Measurements from ENCODE around the gene GARNL3.

Gene GARNL3

DNA sequence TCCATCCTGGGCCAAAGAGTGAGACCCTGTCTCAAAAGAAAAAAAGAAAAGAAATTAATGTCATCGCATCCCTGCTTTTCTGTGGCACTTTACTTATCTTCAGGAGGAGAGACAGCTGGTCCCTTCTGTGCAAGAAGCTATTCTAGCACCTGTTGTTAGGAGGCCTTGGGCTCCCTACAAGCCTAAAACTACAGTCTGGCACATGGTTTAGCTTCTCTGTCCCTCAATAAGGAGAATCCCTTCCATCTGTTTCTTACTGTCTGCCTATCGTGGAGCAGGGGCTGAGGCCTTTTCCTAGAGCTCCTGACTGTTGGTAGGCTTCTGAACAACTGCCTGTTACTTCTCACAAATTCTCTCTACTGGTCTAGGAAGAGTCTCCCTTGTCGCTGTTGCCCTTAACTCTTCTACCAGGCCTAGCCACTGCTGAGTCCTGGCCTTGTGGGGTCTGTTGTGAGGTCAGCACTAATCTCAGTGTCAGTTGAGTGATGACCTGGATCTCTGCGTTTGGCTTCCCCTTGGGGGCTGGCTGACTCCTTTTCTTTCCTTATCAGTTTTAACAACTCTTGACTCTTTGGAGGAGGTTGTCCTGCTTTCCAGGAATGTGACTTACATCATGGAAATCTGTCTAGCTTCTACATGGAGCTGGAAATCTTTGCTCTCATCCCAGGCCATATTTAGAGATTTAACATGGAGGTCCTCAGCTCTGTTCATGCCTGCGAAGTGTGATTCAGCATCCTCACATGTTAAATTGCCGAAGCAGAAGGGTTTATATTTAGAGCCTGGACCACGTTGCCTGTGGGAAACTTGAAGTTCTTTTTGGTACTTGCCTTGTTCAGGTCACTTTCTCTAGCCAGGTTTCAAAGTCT lies 5.7 kb upstream of the GARNL3 start:
- Histone ChIP-seq H3K27ac (ENCODE audit: extremely low read depth, low read depth, low read length) (no peak overlapping the region), H3K9me3 (ENCODE audit: control insufficient read depth, insufficient read depth, low read depth, low read length) (no peaks in the 10 kb centered on the region), H3K36me3 (ENCODE audit: control insufficient read depth in 2 of 2, insufficient read depth in 1 of 2, low read length in 2 of 2) (no peaks in the 10 kb centered on the region), H3K4me3 (ENCODE audit: low read depth, low read length) (no peak overlapping the region), H3K4me1 (ENCODE audit: control insufficient read depth, insufficient read depth, low read length) (no peaks in the 10 kb centered on the region)
- TF ChIP-seq, protein P1, sequence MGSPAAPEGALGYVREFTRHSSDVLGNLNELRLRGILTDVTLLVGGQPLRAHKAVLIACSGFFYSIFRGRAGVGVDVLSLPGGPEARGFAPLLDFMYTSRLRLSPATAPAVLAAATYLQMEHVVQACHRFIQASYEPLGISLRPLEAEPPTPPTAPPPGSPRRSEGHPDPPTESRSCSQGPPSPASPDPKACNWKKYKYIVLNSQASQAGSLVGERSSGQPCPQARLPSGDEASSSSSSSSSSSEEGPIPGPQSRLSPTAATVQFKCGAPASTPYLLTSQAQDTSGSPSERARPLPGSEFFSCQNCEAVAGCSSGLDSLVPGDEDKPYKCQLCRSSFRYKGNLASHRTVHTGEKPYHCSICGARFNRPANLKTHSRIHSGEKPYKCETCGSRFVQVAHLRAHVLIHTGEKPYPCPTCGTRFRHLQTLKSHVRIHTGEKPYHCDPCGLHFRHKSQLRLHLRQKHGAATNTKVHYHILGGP (tag by site-specific recombination; IDR thresholded peaks at IDR 0.05): 0 out of 2 replicates have a peak, but pooled peaks have one; percentile 37
- TF ChIP-seq, protein P2, sequence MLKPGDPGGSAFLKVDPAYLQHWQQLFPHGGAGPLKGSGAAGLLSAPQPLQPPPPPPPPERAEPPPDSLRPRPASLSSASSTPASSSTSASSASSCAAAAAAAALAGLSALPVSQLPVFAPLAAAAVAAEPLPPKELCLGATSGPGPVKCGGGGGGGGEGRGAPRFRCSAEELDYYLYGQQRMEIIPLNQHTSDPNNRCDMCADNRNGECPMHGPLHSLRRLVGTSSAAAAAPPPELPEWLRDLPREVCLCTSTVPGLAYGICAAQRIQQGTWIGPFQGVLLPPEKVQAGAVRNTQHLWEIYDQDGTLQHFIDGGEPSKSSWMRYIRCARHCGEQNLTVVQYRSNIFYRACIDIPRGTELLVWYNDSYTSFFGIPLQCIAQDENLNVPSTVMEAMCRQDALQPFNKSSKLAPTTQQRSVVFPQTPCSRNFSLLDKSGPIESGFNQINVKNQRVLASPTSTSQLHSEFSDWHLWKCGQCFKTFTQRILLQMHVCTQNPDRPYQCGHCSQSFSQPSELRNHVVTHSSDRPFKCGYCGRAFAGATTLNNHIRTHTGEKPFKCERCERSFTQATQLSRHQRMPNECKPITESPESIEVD (tag by site-specific recombination; IDR thresholded peaks at IDR 0.05): no peak
- ChIA-PET POLR2A (no interaction called here), CTCF (interaction anchor here (0.6 to 1.1 kb wide), 2 partner anchors 34 to 611 kb away, joined by 4 read pairs; no protein-coding TSS in a partner anchor)

DNA sequence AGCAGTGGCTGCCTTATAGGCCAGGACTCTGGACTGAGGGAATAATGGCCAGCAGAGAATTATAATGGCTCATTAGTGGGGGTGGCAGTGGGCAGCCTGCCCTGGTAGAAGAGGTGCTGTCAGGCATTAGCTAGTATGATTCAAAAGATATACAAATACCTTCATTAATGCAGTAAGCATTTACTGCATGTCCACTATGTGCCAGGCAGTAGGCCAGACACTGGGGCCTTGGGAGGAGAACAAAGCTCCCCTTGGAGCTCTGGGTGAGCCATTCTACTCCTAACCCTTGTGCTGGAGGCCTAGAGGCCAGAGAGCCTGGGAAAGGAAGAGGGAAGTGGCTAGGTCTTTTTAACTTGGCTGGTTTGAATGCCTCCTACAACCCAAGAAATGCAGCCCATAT lies 2.0 kb upstream of the GARNL3 start:
- H3K4me3 ChIP-seq (ENCODE audit: low read depth, low read length): no peak overlapping the region
- H3K4me1 ChIP-seq (ENCODE audit: control insufficient read depth, insufficient read depth, low read length): no peaks in the 10 kb centered on the region
- ChIA-PET POLR2A (no interaction called here), CTCF (interaction anchor here (1.0 to 1.2 kb wide), 2 partner anchors 11 to 193 kb away, joined by 3 read pairs; no protein-coding TSS in a partner anchor)
- H3K36me3 ChIP-seq (ENCODE audit: control insufficient read depth in 2 of 2, insufficient read depth in 1 of 2, low read length in 2 of 2): no peaks in the 10 kb centered on the region
- no peak overlapping the region for H3K27ac ChIP-seq (ENCODE audit: extremely low read depth, low read depth, low read length)
- no peaks in the 10 kb centered on the region for H3K9me3 ChIP-seq (ENCODE audit: control insufficient read depth, insufficient read depth, low read depth, low read length)
- TF ChIP-seq PRDM2 (tag by site-specific recombination; IDR thresholded peaks at IDR 0.05; ENCODE audit: borderline replicate concordance): no peak
- no peak for TF ChIP-seq ZNF148 (tag by site-specific recombination; IDR thresholded peaks at IDR 0.05; ENCODE audit: borderline replicate concordance)
- TF ChIP-seq BCL11B (tag by site-specific recombination; IDR thresholded peaks at IDR 0.05; ENCODE audit: low read depth): no peak
- no peak for TF ChIP-seq ZFHX2 (tag by site-specific recombination; conservative IDR thresholded peaks at IDR 0.05)
- no peak for TF ChIP-seq SP3 (tag by site-specific recombination; IDR thresholded peaks at IDR 0.05)
- no peak for TF ChIP-seq REST (tag by site-specific recombination; IDR thresholded peaks at IDR 0.05)
- no peak for TF ChIP-seq ZNF394 (tag by site-specific recombination; IDR thresholded peaks at IDR 0.05; ENCODE audit: borderline replicate concordance)
- no peak for TF ChIP-seq ZNF621 (tag by site-specific recombination; IDR thresholded peaks at IDR 0.05)
- TF ChIP-seq ZNF658 (tag by site-specific recombination; IDR thresholded peaks at IDR 0.05): no peak
- TF ChIP-seq, protein P3, sequence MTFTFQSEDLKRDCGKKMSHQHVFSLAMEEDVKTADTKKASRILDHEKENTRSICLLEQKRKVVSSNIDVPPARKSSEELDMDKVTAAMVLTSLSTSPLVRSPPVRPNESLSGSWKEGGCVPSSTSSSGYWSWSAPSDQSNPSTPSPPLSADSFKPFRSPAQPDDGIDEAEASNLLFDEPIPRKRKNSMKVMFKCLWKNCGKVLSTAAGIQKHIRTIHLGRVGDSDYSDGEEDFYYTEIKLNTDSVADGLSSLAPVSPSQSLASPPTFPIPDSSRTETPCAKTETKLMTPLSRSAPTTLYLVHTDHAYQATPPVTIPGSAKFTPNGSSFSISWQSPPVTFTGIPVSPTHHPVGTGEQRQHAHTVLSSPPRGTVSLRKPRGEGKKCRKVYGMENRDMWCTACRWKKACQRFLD (tag by site-specific recombination; IDR thresholded peaks at IDR 0.05): no peak
- no peak for TF ChIP-seq ZNF624 (tag by site-specific recombination; IDR thresholded peaks at IDR 0.05)
- TF ChIP-seq ZBTB21 (tag by site-specific recombination; IDR thresholded peaks at IDR 0.05): no peak
